Posterior cingulate gyrus (tissue), 11 donors: ENCODE measurements around the gene SDK1.
A peak's percentile ranks its signal among the peaks of the same experiment; 100 is the strongest.
"Not testable (repeated sequence)": the region's sequence is repeated elsewhere in the genome, so short reads cannot be mapped to it uniquely, and the experiment has no call there.

Experiments
- DNase-seq, 10 donors: peaks; one replicate each; pipeline versions ENCODE4 v3.0.0 to v3.0.0-alpha.2; 2020 to 2021; ENCODE audit warnings: mixed read lengths in 3 of 10
- intact Hi-C: fragments of 100-400 bp; cut with DNase I; formaldehyde crosslinking; loops from one replicate; pipeline ENCODE4 v1.15.1; 2023

SDK1 gene

DNA sequence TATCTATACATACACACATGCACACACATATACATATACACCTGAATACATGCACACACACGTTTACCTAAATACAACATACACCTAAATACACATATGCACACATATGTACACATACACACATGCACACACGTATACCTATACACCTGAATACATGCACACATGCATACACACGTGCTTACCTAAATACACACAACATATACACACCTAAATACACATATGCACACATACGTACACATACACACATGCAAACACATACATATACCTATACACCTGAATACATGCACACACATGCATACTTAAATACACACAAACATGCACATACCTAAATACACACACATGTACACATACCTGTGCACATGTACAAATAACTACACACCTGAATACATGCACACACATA is 947.2 kb downstream of the SDK1 start:
- intact Hi-C loops = no loop called here
- DNase-seq = no peak

DNA sequence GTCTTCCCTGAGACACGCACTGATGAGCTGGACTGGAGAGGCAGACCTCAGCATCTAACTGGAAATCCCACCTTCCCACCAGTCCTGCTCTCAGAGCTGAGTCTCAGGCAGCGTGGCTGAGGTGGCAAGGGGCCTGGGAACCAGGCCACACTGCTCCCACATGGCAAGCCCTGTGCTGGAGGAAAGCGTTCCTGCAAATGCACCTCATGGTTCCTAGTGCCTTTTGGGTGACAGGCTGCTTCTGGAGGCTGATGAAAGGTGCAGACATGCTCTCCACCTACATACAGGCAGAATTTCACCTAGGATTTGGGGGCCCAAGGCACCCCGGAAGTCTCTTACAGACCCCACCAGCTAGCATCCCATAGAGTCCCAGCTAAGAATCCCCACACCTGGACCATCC is 948.2 kb downstream of the SDK1 start:
- intact Hi-C loops = no loop called here
- peak in 3 of 10 donors; percentile 44 to 81 (median 47) for DNase-seq

DNA sequence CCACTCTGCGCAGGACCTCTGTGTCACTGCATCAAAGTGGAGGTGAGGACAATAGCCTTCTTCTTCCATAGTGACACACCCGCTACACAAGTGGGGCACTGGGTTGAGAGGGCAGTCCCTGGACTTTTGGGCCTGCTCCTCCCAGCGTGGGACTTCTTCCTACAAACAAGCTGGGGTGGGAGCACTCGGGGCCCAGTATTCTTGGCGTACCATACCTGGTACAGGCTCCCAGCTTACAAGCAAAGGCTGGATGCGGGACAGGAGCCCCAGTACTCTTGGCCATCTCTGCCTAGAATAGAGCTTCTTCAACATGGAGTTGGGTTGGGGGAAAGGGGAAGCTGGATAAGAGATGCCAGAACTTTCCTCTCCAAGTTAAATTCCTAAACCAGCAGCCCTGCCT is 954.3 kb downstream of the SDK1 start:
- peak in 1 of 10 donors; percentile 12 for DNase-seq

DNA sequence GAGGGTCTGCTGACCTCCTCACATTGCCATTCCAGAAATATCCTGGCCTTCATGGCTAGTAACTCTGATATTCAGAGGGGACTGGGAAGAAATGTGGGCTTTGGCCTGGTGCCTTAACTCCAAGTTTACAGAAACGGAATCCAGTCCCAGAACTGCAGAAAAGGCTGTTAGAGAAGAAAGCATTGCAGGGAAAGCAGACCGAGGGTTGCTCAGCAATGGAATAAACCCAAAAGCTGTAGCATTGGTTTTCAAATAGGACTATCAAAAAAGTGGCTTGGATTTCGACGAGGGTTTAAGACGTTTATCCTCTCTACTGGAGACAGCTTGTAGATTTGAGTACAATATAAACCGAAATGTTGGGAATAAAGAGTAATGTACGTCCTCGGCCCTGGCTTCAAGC is 955.2 kb downstream of the SDK1 start:
- DNase-seq = no peak
- intact Hi-C loops = no loop called here

More for the DNA sequence above, 954.3 kb downstream of the SDK1 start:
- intact Hi-C loops = no loop called here

DNA sequence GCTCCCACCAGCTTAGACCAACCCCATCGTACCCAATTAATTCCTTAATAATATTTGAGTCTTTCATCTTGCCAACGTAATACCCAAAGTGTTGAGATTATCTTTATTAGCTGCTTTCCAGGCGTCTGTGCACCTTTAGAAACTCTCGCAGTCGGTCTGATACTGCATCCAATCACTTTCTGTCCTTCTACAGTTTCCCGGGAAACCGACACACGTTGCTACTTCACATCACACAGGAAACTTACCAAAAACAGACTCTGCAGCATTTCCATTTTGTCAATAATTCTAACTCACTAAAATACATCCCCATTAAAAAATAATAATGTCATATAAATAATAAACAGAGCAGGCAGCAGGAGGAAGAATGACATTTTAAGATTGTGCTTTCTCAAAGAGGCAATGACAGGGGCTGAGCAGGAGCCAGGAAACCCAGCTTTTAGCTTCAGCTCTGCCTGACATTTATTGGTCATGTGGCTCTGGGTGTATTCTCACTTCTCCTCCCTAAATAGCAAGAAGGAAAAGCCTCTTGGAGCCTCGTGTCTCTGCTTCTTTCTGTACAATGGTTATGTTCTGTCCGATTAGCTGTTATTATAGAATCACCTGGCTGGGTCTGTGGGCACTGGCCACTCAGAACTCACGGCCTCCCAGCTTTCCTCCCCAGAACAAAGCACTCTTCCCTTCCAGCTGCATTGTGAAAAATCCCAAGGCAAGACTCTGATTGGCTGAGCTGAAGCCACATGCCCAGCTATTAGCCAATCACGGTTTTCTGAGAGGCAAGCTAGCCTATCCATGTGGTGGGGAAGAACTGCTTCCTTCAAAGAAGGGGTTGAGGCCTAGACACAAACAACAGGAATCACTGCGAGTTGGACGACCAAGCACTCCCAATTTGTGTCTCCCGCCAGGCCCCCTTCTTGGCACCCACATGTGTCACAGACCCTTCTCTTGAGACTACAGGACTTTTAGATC is 956.4 kb downstream of the SDK1 start:
- intact Hi-C loops = no loop called here
- peak in 3 of 10 donors; percentile 39 to 44 (median 41) for DNase-seq

GRCh38 chr7:4260116-4260515 is 959.1 kb downstream of the SDK1 start:
- intact Hi-C loops = not testable (repeated sequence)
- peak in 3 of 10 donors; percentile 28 to 75 (median 69) for DNase-seq

GRCh38 chr7:4260867-4261600 is 960.0 kb downstream of the SDK1 start:
- intact Hi-C loops = no loop called here
- peak in 2 of 10 donors; percentile 72 to 75 for DNase-seq

GRCh38 chr7:4261601-4261960 is 960.5 kb downstream of the SDK1 start:
- peak in 2 of 10 donors; percentile 37 to 50 for DNase-seq
- intact Hi-C loops = no loop called here

- peak in 2 of 10 donors; percentile 13 to 35 for DNase-seq
- intact Hi-C loops = not testable (repeated sequence)
Observed at GRCh38 chr7:4264206-4264605, 963.2 kb downstream of the SDK1 start.

DNA sequence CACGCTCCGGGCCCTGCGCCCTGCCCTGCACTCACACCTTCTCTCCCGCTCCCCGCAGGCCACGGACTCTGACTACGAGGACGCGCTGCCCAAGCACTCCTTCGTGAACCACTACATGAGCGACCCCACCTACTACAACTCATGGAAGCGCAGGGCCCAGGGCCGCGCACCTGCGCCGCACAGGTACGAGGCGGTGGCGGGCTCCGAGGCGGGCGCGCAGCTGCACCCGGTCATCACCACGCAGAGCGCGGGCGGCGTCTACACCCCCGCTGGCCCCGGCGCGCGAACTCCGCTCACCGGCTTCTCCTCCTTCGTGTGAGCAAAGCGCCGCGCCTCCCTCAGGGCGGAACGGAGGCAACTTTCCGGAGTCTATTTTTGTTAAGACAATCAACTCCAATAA is 964.0 kb downstream of the SDK1 start:
- peak in 2 of 10 donors; percentile 48 to 72 for DNase-seq
- intact Hi-C loops = no loop called here

DNA sequence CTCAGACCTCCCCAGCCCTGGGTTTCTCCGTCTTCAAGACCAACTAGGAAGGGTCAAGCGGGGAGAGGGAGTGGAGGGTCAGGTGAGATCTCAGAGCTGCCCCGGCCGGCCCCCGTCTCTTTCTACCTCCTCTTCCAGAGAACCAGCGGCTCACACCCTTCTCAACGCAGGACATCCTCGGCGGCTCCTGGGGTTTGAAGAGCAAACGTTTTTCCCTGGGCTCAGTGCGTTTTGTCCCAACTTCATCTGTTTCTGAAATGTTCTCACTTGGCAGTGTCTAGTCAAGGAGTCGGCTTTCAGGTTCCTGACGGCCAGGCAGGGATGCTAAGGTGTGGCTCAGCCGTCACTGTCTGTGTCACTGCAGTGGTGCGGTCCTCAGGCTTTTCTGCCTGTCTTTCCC is 964.6 kb downstream of the SDK1 start:
- peak in 2 of 10 donors; percentile 52 to 67 for DNase-seq
- intact Hi-C loops = no loop called here

DNA sequence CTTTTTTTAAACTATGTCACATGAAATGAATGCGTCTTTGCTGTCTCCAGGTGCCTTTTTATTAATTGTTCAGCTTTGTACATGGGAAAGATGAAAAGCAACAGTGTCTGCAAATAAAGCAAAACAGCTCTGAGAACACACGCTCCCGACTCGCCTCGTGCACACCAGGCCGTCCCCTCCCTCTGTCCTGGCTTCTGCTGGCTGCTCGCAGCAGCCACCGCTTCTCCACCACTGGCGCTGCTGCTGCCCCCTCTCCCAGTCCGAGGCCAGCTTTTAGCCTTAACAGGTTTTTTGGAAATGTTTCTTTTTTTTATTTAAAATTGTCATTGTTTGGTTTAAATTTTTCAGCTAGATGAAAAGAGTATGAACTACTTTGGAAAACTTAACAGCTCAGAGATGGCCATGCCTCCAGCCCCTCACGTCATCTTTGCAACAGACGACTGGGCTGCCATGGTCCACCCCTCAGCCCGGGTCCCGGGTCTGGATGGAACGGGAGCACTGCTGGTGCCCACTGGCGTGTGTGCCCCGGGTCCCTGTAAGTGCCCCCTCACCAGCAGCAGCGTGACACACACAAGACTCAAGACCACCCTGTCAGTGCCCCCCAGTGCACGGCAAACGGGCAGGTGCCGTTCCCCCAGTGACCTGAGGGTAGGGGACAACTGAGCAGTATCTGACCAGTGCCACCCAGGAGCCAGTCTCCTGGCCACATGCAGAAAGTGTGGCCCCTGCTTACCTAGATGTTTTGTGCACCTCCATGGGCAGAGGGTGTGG is 965.4 kb downstream of the SDK1 start:
- intact Hi-C loops = no loop called here
- DNase-seq = peak in 1 of 10 donors; percentile 83

- DNase-seq = peak in 1 of 10 donors; percentile 64
- intact Hi-C loops = no loop called here
Observed at GRCh38 chr7:4267341-4268039, 966.4 kb downstream of the SDK1 start.

DNA sequence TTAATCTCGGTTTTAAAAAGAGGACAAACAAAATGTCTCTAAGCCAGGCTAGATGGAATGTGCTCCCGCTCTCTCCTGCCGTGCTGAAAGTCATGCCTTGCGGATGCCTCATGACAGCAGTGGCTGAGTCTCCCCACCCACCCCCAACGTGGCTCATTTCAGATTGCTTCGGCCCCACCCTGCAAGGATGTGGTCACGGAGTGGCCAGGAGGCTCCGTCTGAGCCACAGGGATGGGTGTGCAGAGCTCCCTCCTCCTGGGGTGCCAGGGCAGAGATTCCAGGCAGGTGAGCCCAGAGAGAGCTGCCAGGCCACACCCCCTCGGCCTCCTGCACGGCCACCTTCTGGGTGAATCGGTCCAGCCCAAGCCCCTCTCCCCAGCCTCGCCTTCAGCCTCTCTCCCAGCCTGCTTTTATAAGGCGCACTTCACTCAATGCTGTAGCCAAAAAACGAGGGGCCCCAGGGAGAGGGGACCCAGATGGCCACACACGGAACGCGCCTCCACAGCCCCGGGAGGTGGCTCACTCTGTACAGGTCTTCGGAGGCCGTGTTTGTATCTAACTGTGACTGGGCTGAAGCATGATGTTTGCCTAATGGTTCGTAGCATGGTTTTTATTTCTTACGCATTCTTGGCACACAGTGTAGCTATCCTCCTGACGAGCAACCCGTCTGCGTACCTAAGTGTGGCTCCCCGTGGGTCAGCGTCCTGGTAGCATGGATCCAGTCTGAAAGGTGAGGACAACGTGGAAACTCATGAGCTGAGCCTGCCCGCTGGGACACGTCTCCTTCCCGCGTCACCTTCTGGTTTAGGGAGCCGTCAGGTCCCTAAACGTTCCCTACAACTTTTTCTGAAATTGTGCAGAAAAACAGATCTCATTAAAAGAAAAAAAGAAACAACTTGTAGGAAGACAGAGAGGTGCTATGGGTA is 967.3 kb downstream of the SDK1 start:
- DNase-seq = peak in 1 of 10 donors; percentile 72
- intact Hi-C loops = no loop called here

DNA sequence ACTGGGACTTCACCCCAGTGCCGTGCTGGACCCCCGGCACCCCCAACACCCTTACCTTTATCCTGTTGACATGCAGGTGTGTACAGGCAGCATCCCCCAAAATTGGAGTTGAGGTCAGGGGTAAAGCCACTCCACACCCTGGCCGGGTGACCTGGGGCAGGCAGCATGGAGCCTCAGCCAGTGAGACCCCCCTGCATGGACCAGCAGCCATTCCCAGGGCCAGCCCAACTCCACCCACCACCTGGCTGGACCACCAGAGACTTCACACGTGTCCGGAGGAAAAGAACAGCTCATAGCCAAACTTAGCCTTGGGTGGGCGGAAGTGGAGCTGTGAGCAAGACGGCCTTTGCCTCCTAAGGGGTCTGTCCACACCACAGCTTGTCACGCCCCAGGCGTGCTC is 968.0 kb downstream of the SDK1 start:
- peak in 1 of 10 donors; percentile 77 for DNase-seq
- intact Hi-C loops = no loop called here

DNA sequence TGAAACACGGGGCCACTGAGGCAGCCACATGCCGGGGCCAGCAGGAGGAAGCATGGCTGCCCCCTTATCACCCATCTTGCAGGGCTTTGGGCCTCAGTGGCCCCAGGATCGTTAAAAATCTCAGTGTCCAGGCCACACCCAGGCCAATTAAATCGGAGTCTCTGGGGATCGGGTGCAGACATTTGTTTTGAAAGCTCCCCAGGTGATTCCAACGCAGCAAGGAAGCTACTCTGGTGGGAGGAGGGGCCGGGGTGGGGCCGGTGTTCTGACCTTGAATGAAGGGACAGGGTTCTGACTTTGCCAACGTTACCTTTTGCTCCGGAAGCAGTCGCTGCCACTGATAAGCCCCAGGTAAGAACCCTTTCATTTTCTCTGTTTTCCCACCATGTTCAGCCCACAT is 968.7 kb downstream of the SDK1 start:
- peak in 1 of 10 donors; percentile 39 for DNase-seq
- intact Hi-C loops = no loop called here

- peak in 1 of 10 donors; percentile 23 for DNase-seq
- intact Hi-C loops = no loop called here
Observed at GRCh38 chr7:4270268-4270667, 969.2 kb downstream of the SDK1 start.

- DNase-seq = peak in 1 of 10 donors; percentile 71
- intact Hi-C loops = no loop called here
Observed at GRCh38 chr7:4270941-4271715, 970.1 kb downstream of the SDK1 start.
